ENCODE measurements around the gene BOLA3.
"Not testable (repeated sequence)": the region's sequence is repeated elsewhere in the genome, so short reads cannot be mapped to it uniquely, and the experiment has no call there.

Gene BOLA3

DNA sequence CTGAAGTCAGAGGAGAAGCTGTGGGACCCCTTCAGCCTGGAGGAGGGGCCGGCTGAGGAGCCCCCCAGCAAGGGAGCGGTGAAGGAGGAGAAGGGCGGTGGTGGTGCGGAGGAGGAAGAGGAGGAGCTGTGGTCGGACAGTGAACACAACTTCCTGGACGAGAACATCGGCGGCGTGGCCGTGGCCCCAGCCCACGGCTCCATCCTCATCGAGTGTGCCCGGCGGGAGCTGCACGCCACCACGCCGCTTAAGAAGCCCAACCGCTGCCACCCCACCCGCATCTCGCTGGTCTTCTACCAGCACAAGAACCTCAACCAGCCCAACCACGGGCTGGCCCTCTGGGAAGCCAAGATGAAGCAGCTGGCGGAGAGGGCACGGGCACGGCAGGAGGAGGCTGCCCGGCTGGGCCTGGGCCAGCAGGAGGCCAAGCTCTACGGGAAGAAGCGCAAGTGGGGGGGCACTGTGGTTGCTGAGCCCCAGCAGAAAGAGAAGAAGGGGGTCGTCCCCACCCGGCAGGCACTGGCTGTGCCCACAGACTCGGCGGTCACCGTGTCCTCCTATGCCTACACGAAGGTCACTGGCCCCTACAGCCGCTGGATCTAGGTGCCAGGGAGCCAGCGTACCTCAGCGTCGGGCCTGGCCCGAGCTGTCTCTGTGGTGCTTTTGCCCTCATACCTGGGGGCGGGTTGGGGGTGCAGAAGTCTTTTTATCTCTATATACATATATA lies 46.0 kb downstream of the BOLA3 start:
- no peak for DNase-seq

DNA sequence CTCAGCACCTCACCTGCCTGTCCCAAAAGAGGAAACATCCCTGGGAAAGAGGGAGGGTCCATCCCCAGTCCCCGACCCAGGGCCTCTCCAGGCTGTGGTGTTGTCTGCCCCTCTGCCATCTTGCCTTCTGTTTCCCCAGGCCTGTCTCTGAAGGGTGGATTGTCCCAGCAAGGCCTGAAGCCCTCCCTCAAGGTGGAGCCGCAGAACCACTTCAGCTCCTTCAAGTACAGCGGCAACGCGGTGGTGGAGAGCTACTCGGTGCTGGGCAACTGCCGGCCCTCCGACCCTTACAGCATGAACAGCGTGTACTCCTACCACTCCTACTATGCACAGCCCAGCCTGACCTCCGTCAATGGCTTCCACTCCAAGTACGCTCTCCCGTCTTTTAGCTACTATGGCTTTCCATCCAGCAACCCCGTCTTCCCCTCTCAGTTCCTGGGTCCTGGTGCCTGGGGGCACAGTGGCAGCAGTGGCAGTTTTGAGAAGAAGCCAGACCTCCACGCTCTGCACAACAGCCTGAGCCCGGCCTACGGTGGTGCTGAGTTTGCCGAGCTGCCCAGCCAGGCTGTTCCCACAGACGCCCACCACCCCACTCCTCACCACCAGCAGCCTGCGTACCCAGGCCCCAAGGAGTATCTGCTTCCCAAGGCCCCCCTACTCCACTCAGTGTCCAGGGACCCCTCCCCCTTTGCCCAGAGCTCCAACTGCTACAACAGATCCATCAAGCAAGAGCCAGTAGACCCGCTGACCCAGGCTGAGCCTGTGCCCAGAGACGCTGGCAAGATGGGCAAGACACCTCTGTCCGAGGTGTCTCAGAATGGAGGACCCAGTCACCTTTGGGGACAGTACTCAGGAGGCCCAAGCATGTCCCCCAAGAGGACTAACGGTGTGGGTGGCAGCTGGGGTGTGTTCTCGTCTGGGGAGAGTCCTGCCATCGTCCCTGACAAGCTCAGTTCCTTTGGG lies 47.2 kb downstream of the BOLA3 start:
- no peak for DNase-seq

DNA sequence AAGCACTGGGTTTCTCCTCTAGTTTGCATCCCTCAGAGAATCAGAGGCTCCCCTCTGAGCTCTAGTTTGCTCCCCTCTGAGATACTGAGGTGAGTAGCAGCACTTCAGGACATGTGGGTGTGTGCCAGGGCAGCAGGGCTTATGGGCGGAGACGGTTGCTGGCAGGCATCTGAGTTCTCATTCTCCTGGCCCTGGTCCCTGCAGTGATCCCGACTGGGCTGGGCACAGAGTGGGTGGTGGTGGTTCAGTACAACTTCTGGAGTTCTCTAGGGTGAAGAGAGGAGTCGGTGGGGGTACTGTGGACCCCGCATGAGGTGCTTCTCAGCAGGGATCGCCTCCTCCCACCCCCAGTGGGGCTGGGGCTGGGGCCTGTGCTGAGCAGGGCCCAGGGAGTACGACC lies 47.9 kb downstream of the BOLA3 start:
- no peak for DNase-seq

DNA sequence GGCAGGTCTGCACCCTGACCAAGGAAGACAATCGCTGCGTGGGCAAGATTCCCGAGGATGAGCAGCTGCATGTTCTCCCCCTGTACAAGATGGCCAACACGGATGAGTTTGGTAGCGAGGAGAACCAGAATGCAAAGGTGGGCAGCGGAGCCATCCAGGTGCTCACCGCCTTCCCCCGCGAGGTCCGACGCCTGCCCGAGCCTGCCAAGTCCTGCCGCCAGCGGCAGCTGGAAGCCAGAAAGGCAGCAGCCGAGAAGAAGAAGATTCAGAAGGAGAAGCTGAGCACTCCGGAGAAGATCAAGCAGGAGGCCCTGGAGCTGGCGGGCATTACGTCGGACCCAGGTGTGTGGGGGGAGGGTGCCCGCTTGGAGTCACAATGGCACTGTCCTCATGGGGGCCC lies 48.4 kb downstream of the BOLA3 start:
- DNase-seq: no peak

DNA sequence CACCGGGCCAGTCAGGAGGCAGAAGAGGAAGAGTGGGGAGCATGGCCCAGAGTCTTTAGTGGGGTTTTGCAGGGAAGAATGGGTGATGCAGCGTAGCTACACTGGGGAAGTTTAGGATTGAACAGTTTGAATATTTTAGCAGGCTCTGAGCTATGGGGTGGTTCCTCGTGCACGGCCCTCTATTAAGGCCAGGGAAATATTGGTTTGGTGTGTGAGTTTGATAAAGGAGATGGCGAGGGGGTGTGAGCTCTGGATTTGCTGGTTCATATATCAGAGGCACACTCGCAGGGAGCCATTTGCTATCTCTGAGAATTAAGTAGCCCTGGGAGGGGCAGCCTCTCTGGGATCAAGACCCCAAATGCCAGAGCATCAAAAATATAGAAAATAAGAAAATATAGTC lies 50.1 kb downstream of the BOLA3 start:
- DNase-seq: no peak

DNA sequence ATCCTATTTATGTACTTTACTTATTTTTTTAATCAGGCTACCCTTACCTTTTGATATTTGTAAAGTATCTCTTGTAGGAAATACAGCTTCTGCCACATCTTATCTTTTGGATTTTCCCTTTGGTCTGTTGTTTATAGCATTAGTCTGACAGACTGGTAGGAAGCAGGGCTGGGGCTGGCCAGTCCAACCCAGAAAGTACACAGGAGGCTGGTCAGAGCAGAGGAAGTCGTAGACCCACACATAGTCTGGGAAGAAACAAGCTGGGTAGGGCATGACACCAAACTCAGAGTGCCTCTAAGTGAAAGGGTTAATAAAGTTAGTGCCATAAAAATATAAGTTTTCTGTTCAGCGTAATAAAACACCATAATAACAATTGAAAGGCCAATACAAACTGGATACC lies 51.7 kb downstream of the BOLA3 start:
- no peak for DNase-seq

DNA sequence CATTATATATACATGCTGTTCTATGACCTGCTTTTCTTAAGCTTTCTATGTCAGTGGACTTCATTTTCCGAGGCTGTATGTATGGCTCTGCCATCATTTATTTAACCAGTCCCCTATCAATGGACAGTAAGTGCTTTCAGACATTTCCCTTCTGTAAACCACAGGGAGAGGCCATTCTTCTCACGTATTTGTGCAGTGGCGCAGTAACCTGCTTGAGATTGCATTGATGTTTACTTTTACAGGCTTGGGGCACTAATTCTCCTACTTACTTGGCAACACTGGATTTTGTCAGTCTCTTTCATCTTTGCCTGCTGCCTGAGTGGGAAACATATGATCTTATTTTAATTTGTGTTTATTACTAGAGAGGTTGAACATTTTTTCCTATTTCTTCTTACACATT lies 52.1 kb downstream of the BOLA3 start:
- no peak for DNase-seq

DNA sequence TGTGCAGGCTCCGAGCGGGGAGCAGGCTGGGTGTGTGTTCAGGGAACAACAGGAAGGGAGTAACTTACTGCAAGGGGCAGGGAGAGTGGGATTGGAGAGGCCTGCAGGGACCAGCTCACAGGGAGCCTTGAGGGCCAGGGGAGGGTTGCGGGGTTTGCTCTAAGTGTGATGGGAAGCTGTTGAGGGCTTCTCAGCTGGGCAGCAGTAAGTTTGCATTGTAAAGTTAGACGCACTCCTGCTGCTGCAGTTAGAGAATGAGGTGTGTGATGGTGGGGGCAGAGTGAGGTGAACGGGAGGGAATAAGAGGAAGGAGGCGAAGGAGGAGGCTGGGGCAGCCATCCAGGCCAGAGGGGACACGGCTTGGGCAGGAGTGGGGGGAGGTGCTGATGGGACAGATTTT lies 53.4 kb downstream of the BOLA3 start:
- DNase-seq: no peak

DNA sequence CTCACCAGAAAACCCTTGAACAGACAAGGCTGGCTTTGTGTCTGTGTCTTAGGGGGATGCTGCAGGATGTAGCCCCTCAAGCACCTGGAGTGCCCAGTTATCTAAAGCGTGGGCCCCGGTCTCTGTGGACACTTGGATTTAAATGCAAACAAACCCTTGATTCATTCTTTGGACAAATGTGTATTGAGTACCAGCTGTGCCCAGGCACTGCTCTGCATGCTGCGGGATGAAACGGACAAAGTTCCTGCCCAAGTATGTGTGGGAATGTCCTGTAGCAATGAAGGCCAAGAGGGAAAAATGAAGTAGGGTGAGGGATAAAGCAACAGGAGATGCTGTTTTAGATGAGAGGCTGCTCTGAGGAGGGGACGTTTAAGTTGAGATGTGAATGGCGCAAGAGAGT lies 53.9 kb downstream of the BOLA3 start:
- DNase-seq: no peak

DNA sequence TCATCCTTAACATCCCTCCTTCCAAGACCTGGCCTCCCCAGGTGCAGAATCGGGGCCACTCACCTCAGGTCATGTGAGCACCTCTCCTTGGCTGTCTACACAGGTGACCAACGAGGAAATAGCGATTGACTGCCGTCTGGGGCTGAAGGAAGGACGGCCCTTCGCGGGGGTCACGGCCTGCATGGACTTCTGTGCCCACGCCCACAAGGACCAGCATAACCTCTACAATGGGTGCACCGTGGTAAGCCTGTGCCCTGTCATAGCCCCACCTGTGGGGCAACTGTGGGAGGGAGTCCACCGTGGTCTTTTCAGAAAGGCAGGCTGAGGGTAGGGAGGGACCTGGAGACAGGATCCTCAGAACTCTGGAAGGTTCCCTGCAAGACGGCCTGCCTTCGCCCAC lies 54.3 kb downstream of the BOLA3 start:
- no peak for DNase-seq

DNA sequence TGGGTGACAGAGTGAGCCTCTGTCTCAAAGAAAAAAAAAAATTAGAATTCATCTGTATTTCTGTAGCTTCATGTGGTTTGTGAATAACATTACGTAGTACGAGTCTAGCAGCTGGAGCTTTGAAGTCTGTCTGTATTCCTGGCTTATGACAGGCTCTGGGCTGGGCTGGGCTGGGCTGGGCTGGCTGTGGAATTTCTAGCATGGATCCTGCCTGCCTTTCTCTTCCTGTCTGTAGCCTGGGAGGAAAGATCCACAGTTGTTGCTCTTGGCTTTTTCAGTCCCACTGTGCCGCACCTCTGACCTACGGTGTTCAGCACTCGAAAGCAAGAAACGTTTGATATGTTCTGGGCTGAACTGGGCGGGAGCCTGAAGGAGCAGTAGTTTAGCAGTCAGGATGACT lies 55.4 kb downstream of the BOLA3 start:
- no peak for DNase-seq

DNA sequence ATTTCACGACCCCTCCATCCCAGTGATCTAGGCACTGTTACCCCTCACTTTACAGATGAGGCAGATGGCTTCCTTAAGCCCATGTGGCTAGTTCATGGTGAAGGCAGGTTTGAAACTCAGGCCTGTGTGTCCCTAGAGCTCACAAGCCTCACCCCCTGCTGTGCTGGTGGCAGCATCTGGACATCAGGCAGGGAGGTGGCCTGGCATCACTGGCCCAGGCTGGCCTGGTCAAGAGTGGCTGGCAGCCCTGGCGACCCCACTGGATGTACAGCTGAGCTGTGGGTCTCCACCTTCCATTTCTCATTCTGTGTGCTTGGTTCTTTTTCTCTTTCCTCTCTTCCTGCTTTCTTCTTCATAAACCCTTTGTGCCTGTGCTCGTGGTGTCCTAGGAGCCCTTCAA lies 56.3 kb downstream of the BOLA3 start:
- DNase-seq: no peak

DNA sequence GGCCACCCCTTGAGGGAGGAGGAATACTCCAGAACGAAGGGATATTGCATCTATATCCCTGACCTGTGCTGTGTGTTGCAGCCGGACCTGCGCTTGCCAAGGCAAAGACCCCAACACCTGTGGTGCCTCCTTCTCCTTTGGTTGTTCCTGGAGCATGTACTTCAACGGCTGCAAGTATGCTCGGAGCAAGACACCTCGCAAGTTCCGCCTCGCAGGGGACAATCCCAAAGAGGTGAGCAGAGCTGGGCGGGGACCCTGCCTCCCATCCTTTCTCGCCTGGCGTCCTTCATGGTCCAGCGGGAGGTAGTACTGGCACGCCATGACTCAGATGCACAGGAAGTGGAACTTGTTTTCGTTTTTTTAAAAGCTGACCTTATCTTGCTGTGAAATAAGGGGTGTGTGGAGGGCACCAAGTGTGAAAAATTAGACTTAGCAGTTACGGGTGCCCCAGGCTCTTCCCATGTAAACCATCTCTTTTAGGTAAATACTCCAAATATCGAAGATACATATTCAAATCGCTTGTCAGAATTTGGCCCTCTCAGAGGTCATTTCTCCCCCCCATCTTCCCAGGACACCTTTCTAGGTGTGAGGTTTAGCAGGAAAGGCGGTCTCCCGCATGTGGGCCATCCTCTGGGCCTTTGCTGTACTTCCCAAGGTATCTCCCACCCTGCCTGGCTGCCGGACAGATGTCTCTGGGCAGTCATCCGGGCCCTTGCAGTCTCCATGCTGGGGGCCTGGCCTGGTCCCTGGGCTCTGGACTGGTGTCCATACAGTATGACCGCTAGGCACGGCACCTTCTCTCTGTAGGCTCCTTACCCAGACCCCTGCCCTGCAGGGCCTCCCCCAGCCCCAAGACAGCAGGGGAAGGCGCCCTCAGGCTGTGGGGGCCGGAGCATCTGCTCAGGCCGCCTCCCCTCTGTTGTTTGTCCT lies 57.6 kb downstream of the BOLA3 start:
- no peak for DNase-seq

DNA sequence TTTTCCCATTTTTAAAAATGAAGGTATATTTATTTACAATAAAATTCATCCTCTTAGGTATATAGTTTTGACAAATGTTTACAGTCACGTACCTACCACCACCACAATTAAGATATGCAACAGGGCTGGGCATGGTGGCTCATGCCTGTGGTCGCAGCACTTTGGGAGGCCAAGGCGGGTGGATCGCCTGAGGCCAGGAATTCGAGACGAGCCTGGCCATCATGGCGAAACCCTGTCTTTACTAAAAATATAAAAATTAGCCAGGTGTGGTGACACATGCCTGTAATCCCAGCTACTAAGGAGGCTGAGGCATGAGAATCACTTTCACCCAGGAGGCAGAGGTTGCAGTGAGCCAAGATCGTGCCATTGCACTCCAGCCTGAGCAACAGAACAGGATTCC lies 59.0 kb downstream of the BOLA3 start:
- not testable (repeated sequence) for DNase-seq

DNA sequence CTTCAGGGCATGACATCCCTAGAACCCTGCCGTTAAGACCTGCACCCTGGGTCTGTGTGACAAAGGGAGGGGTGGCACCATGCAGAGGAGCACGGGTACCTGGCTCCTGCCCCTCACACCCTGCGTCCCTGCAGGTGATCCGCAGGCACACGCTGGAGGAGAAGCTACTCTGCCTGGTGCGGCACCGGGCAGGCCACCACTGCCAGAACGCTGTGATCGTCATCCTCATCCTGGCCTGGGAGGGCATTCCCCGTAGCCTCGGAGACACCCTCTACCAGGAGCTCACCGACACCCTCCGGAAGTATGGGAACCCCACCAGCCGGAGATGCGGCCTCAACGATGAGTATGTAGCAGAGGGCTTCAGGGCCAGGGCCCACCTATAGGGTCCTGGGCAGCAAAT lies 60.0 kb downstream of the BOLA3 start:
- DNase-seq: no peak

DNA sequence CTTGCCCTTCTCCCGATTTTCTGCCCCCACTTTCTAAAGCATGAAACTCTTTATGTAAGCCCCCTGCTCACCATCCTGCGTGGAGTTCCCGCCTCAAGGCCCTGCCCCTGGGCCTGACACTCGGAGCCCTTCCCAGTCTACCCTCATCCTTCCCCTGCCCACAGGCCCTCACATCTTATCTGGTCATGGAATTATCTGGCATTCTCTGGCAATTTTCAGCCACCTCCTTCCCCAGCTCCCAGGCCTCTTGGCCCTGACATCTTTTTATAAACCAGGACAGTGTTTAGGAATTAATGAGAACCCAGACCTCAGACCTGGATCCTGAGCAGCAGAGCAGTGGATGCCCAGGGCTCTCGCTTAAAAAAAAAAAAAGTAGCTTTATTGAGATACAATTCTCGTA lies 61.7 kb downstream of the BOLA3 start:
- DNase-seq: no peak
